Ovary (tissue), 3 donors: Measurements from ENCODE around the gene PIK3AP1.
"Not testable (repeated sequence)": the region's sequence is repeated elsewhere in the genome, so short reads cannot be mapped to it uniquely, and the experiment has no call there.

Source experiments
- POLR2A ChIP-seq: fragments of 450-650 bp; IDR thresholded peaks from one replicate; pipeline ENCODE4 v1.6.1; 2017; ENCODE audit warnings: antibody characterized with exemption, mild to moderate bottlenecking, moderate library complexity
- TF ChIP-seq, protein P1 (sequence below), 3 donors: fragments of 450-650 bp in 2 of 3; fragments of 200-600 bp in 1 of 3; IDR thresholded peaks; one replicate each; pipeline versions ENCODE4 v1.5.1 to v1.8.0; 2016 to 2022; ENCODE audit warnings: antibody characterized with exemption in 3 of 3, mild to moderate bottlenecking in 1 of 3
- donor health status: DM: no; HTN: no; CAD: no.

GRCh38 chr10:96737307-96737902, 17.1 kb upstream of the PIK3AP1 start:
- TF ChIP-seq, protein P1, sequence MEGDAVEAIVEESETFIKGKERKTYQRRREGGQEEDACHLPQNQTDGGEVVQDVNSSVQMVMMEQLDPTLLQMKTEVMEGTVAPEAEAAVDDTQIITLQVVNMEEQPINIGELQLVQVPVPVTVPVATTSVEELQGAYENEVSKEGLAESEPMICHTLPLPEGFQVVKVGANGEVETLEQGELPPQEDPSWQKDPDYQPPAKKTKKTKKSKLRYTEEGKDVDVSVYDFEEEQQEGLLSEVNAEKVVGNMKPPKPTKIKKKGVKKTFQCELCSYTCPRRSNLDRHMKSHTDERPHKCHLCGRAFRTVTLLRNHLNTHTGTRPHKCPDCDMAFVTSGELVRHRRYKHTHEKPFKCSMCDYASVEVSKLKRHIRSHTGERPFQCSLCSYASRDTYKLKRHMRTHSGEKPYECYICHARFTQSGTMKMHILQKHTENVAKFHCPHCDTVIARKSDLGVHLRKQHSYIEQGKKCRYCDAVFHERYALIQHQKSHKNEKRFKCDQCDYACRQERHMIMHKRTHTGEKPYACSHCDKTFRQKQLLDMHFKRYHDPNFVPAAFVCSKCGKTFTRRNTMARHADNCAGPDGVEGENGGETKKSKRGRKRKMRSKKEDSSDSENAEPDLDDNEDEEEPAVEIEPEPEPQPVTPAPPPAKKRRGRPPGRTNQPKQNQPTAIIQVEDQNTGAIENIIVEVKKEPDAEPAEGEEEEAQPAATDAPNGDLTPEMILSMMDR (IDR thresholded peaks at IDR 0.05): not testable (repeated sequence)
- not testable (repeated sequence) for TF ChIP-seq POLR2A
